ENCODE results near the gene RXFP2.

- TF ChIP-seq CTCF (IDR thresholded peaks at IDR 0.05; ENCODE audit: poor library complexity) (no peak), EZH2 (IDR thresholded peaks at IDR 0.05; ENCODE audit: borderline replicate concordance) (no peak), EZH2phosphoT487 (IDR thresholded peaks at IDR 0.05; ENCODE audit: low read depth, severe bottlenecking, unreplicated experiment) (no peak)
Observed at GRCh38 chr13:31815361-31816144, 76.2 kb downstream of the RXFP2 start.

Measured in hepatocyte (in vitro differentiated cells).